ENCODE measurements around the gene PRKAG2. TPM values are rescaled to one million over a fixed set of nuclear protein-coding genes. Genes with fewer than 3 reads are reported as not detected.
"Not testable (repeated sequence)": the region's sequence is repeated elsewhere in the genome, so short reads cannot be mapped to it uniquely, and the experiment has no call there.

The PRKAG2 gene
- total RNA-seq, 1 donor from 2014 or later: 13.5 TPM

GRCh38 chr7:151852486-151853396, 24.2 kb downstream of the PRKAG2 start:
- no peak for DNase-seq (ENCODE audit: low read depth in 2 of 2)

DNA sequence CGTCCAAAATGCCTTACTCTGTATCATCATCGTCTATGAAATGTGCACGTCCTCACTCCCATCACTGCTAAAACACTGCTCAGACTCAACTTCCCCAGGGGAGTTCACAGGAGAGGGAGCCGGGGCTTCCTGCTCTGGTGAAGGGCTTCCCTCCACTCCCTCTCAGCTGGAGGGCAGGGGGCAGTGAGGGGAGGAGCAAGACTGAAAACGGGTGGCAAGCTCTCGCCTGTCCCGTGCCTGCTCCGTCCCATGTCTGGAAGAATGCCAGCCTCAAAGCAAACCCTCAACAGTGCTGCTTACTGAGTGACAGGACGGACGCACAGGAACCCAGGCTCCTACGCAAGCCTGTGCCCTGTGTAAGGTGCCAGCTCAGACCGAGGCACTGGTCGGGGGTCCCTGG, 25.1 kb downstream of the PRKAG2 start:
- DNase-seq (ENCODE audit: low read depth in 2 of 2): peak in 1 of 2 donors; percentile 52

DNA sequence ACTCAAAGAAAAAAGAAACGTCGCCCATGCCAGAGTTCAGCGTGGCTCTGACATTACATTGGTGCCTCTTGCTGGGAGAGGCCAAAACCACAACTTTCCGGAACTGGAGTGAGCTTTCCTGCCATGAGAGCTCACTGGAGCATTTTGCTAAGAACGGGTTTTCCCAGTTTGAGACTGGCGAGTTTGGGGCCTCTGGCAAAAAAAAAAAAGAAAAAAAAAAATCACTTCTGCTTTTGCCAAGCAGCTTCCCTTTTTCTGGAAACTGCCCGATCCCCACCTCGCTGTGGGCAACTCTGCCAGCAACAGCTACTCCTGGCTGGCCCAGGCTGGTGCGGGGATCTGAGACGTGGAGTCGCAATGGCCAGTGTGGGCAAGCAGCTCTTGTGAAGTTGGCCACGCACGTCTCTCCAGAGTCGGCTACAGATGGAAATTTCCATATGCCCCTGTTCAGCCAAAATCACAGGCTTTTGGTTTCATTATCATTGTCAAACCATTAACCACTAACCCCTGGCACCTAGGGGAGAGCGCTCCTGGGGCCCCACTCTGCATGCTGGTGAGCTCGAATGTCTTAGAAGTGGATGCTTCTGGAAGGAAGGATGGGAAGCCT, 25.7 kb downstream of the PRKAG2 start:
- peak in 1 of 2 donors; percentile 69 for DNase-seq (ENCODE audit: low read depth in 2 of 2)

GRCh38 chr7:151850491-151851124, 26.3 kb downstream of the PRKAG2 start:
- no peak for DNase-seq (ENCODE audit: low read depth in 2 of 2)

DNA sequence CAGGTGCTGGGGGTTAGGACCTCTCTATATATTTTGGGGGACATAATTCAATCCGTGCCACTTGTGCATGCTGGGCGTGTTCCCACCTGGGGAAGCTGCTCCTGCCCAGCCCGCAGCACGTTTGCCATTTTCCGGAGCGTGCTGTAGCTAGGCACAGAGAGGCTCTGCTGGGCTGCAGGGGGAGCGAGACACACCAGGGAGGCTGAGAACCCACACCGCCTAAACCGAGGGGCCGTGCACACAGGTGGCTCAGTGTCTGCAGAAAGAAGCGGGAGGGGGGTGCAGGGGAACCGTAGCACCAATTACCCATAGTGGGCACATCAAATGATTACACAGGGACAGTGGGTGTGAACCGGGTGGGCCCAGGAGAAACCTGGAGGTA, 27.0 kb downstream of the PRKAG2 start:
- no peak for DNase-seq (ENCODE audit: low read depth in 2 of 2)

GRCh38 chr7:151849008-151849878, 27.7 kb downstream of the PRKAG2 start:
- DNase-seq (ENCODE audit: low read depth in 2 of 2): no peak

DNA sequence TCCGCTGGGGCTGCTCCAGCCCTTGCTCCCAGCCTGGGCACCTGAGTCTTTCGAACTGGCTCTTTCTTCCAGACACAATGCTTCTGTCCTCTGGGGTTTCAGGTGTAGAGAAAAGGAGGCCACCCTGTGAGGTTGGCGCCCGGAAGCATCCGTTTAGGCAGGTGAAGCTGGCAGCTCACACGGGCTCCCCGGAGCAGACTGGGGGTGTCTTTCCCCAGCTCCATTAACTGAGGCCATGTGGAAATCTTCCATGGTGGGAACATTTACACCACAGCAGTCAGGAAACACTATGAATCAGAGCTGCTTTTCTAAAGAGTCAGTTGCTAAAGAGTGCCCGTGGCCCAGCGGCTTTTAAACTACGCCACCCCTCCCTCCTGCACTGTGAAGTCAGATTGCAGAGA, 29.2 kb downstream of the PRKAG2 start:
- no peak for DNase-seq (ENCODE audit: low read depth in 2 of 2)

GRCh38 chr7:151847136-151847535, 29.8 kb downstream of the PRKAG2 start:
- DNase-seq (ENCODE audit: low read depth in 2 of 2): no peak

DNA sequence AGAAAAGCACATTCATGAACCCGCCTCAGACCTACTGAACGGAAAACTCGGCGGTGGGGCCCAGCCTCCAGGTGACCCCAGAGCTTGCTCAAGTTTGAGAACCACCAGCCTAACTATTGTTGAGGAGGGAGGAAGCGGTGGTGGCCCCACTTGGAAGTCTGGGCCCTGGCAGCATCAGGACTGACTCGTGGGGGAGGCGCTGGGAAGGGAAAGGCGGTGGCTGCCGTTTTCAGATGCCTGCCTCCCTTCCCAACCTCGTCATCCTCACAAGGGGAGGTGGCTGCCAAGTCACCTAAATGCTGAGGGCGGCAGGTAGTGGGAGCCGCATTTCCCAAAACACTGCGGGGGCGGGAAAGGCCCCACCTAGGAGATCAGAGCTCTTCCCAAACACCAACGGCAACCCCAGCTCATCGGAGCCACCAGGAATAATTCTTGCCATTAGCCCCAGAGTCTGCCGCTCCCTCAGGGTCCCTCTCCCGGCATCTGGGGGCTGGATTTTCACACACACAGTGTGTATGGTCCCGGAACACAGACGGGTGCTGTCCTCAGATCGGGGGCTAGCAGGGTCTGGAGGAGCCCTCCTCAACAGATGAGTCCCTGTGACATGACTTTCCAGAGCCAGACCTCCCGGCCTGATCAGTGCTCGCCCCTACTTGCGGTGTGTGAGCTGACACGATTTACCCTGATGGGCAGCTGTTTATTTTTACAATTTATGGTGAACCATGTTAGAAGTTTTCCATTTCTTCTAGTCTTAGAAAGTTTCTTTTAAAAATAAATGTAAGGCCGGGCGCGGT, 31.3 kb downstream of the PRKAG2 start:
- no peak for DNase-seq (ENCODE audit: low read depth in 2 of 2)

DNA sequence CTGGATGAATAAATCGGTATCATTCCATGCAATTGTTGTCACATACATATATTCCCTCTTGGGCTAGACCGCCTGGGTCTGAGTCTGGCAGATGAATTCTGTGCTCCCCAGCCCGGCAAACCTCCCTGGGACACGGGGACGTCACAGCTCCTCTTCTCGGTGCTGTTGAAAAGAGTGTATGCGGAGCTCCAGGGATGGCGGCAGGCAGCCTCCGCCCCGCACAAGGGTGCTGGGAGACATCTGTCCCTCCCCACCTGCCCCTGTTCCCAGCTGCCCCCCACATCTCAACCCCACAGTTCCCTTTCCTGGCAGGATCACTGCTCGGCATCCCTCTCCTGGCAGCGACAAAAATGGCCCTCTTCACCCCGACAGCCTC, 32.1 kb downstream of the PRKAG2 start:
- no peak for DNase-seq (ENCODE audit: low read depth in 2 of 2)

DNA sequence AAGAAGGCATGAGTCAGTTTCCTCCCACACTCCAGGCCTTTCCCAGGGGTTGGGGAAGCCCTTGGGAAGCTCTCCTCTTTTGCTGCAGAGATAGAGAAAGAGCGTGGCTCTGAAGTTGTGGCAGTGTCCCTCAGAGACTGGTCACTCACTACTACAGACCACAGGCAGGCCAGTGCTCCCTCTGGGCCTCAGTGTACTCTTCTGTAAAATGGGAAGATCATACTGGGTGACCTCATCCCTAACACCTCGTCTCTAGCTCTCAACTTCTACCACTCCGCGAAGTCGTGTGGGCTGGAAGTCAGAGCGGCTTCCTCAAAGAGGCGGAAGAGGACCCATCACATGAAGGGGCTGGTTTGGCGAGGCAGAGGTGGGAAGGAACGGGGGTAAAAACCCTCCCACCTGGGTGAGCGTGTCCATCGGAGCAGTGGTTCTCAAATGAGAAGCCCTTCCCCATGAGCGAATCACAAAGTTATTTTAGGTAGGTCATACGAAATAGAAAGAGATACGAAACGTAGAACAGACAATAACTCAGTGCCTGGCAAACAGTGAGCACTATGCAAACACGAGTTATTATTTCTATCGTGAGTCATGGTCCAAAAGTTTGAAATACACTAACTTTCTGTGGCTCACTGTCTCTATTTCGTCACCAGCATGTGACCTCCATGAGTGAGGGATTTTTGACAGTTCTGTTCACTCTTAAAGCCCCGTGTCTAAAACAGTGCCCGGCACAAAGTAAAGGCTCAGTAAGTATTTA, 32.7 kb downstream of the PRKAG2 start:
- peak in 1 of 2 donors; percentile 71 for DNase-seq (ENCODE audit: low read depth in 2 of 2)

DNA sequence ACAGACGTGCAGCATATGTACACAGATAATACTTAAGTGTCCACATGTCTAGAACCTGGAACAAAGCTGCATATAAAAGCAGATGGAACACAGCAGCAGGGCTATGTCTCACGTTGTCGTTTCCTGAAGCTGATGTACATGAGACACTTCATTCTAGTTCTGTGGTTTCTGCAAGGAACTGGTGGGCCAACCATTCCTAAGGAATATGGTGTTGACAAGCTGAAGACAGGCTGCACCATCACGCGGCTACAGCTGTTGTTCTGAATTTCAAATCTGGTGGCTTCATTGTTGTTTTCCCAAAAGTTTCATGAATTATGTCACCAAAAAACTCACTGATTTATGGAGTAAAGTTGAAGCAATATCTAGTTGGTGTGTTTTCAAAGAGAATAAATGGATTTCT, 33.7 kb downstream of the PRKAG2 start:
- no peak for DNase-seq (ENCODE audit: low read depth in 2 of 2)

DNA sequence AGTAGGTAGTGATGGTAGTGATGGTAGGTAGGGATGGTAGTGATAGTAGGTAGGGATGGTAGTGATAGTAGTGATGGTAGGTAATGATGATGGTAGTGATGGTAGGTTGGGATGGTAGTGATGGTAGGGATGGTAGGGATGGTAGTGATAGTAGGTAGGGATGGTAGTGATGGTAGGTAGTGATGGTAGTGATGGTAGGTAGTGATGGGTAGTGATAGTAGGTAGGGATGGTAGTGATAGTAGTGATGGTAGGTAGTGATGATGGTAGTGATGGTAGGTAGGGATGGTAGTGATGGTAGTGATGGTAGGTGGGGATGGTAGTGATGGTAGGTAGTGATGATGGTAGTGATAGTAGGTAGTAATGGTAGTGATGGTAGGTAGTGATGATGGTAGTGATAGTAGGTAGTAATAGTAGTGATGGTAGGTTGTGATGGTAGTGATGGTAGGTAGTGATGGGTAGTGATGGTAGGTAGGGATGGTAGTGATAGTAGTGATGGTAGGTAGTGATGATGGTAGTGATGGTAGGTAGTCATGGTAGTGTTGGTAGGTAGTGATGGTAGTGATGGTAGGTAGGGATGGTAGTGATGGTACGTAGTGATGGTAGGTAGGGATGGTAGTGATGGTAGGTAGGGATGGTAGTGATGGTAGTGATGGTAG, 35.4 kb downstream of the PRKAG2 start:
- DNase-seq (ENCODE audit: low read depth in 2 of 2): not testable (repeated sequence)

DNA sequence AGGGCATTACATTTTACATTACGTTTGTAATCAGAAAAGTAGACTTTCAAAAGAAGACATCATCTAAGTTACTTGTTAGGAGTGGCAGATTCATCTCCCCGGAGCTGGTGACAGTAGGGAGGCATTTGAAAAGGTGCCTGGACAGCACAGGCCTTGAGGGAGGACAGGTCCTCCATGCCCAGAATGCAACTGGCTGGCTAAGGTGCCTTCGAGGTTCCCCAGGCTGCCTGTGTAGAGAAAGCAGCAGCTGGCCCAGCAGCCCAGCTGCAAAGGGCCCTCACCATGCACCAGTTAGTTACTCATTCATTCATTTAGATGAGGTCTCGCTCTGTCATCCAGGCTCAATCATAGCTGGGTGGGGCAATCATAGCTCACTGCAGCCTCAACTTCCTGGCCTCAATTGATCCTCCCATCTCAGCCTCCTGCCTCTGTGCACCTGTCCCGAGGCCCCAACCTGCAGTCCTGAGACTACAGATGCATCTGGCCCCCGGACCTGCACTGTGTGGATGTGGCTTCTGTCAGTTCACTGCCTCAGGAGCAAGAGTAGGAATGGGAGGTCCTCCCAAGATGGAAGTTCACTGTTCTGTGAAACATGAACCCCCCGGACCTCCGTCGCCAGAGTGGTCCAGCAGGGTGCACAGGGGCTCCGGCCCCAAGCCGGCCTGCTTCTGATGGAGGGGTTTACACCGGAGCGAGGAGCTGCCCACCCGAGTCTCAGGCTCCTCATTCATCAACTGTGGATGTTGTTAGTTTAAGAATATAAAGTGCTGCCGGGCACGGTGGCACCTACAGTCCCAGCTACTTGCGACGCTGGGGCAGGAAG, 36.6 kb downstream of the PRKAG2 start:
- DNase-seq (ENCODE audit: low read depth in 2 of 2): no peak

DNA sequence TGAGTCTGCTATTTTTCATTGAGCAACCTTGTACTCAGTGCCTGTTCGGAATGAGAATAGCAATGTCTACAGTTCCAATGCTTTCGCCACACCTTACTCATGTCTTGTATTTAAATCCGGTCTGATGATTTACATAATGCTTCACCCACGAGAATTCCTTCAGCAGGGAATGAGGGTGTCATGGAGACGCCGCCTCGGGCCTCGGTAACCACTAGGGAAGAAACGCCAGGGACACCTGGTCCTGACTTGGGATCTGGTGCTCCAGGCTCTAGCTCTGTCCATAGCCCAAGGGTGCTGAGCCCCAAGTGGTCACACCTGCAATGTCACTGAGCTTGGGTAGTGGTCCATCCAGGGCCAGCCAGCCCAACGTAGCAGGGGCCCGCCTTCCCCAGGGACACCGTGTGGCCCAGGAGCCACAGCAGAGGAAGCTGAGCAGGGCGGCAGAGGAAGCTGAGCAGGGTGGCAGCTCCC, 37.4 kb downstream of the PRKAG2 start:
- DNase-seq (ENCODE audit: low read depth in 2 of 2): no peak

DNA sequence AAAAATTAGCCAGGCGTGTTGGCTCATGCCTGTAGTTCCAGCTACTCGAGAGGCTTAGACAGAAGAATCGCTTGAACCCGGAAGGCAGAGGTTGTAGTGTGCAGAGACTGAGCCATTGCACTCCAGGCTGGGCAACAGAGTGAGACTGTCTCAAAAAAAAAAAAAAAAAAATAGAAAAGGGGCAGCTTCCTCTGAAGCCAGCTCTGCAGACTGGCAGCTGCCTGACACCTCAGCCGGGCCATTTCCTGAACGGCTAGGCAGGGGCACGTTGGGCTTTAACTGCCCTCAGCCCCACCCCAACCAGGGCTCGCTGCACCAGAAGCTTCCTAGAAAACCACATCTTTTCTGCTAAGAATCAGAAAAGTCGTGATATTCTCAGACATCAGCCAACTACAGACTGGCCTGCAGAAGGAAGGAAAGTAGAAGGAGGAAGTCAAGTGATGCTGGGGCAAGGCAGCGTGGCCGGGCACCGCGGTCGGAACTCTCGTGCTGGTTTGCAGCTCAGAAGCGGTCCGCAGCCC, 38.0 kb downstream of the PRKAG2 start:
- no peak for DNase-seq (ENCODE audit: low read depth in 2 of 2)

DNA sequence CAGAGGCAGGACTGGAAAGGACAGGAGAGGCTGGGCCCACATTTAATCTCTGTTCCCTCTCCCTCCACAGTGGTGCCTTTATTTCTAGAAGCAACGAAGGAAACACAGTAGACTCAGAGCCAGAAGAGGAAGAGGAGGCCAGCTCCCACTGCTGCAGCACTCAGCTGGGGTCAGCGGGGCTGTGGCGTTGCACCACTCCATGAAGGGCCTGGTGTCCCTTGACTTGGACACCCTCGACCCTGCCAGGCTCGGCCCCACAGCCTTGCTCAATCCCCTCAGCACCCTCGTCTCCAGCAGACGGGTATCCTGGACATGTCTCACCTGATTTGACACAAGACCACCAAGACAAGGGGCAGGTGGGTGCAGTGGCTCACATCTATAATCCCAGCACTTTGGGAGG, 38.8 kb downstream of the PRKAG2 start:
- no peak for DNase-seq (ENCODE audit: low read depth in 2 of 2)
